ENCODE measurements around the gene NUP214. TPM values are rescaled to one million over a fixed set of nuclear protein-coding genes. Genes with fewer than 3 reads are reported as not detected.

Gene NUP214
- total and polyA plus RNA-seq, 2 of the 8 experiments (the other 6 are each of a cell fraction or from before 2014, with no cell fraction given) = 28.6 to 50.2 TPM

- TF ChIP-seq ATF2 (IDR thresholded peaks at IDR 0.05; ENCODE audit: low read length) = no peak
These were observed 53.0 kb downstream of the NUP214 start (continued) for GRCh38 chr9:131178382-131178781.

Data from H1 (cell line).